Muscle of leg (tissue), 11 donors: ENCODE data around the gene C4orf33. TPM values are rescaled to one million over a fixed set of nuclear protein-coding genes. Genes with fewer than 3 reads are reported as not detected.
A peak's percentile ranks its signal among the peaks of the same experiment; 100 is the strongest.

Experiments used
- DNase-seq: peaks from one replicate; pipeline ENCODE4 v3.0.0; 2013
- H3K27ac ChIP-seq: one replicate; pipeline ENCODE4 v1.5.1; 2013; ENCODE audit warnings: mild to moderate bottlenecking, low read length, control low read depth
- H3K27me3 ChIP-seq: one replicate; pipeline ENCODE4 v1.6.1; 2013; ENCODE audit warnings: low read length; ENCODE audit not compliant: control insufficient read depth, insufficient read depth
- H3K36me3 ChIP-seq: one replicate; pipeline ENCODE4 v1.6.1; 2013; ENCODE audit warnings: low read length; ENCODE audit not compliant: control insufficient read depth, insufficient read depth
- H3K4me1 ChIP-seq: one replicate; pipeline ENCODE4 v1.6.1; 2013; ENCODE audit warnings: low read length; ENCODE audit not compliant: control insufficient read depth, insufficient read depth
- H3K4me3 ChIP-seq: one replicate; pipeline ENCODE4 v1.5.1; 2013; ENCODE audit warnings: low read length, control low read depth
- H3K9me3 ChIP-seq: replicated peaks from 2 replicates; pipeline ENCODE4 v1.6.1; 2013; ENCODE audit warnings: low read depth, low read length; ENCODE audit not compliant: control insufficient read depth
- WGBS: methylation state at CpG from one replicate; pipeline ENCODE4 v1.1.5; 2013; ENCODE audit warnings: missing lambda C conversion rate; ENCODE audit not compliant: insufficient coverage; 5-methylcytosine and 5-hydroxymethylcytosine counted together
- polyA plus RNA-seq, 8 donors: library from polyadenylated mRNA; unstranded; fragments of 120-200 nt; gene quantifications; one replicate each; pipeline versions ENCODE4 v1.2.1 to v1.2.3, GENCODE V29; 2013; ENCODE audit warnings: inconsistent platforms in 1 of 8, low replicate concordance in 1 of 8; ENCODE audit not compliant: insufficient read length in 8 of 8, insufficient read depth in 1 of 8
- total RNA-seq: library from RNA; stranded (reverse); fragments of 120-200 nt; gene quantifications from one replicate; pipeline ENCODE4 v1.2.4, GENCODE V29; 2013

Gene C4orf33
- total and polyA plus RNA-seq, 9 donors, result 4.4 to 8.8 (median 6.4) TPM

- H3K36me3 ChIP-seq, result no peaks in the 10 kb centered on the region
- H3K4me3 ChIP-seq, result no peak overlapping the region
- H3K9me3 ChIP-seq, result no peaks in the 10 kb centered on the region
- no peaks in the 10 kb centered on the region for H3K4me1 ChIP-seq
- no peak for DNase-seq
- no CpG with 5 or more reads among the region's 5 CpGs for WGBS
- H3K27ac ChIP-seq, result no peak overlapping the region
- no peaks in the 10 kb centered on the region for H3K27me3 ChIP-seq
Observed at GRCh38 chr4:129145222-129145730, 49.3 kb downstream of the C4orf33 start.

GRCh38 chr4:129146639-129147038 is 50.7 kb downstream of the C4orf33 start:
- no peaks in the 10 kb centered on the region for H3K9me3 ChIP-seq
- WGBS, result no CpG with 5 or more reads among the region's 2 CpGs
- no peak overlapping the region for H3K4me3 ChIP-seq
- no peak overlapping the region for H3K27ac ChIP-seq
- H3K36me3 ChIP-seq, result no peaks in the 10 kb centered on the region
- H3K27me3 ChIP-seq, result no peaks in the 10 kb centered on the region
- H3K4me1 ChIP-seq, result no peaks in the 10 kb centered on the region
- no peak for DNase-seq

- H3K27me3 ChIP-seq, result no peaks in the 10 kb centered on the region
- no peak for DNase-seq
- WGBS, result 60% methylated on average over 1 of the region's 2 CpGs
Observed at GRCh38 chr4:129148892-129149291, 52.9 kb downstream of the C4orf33 start.

GRCh38 chr4:129149906-129150305 is 54.0 kb downstream of the C4orf33 start:
- Histone ChIP-seq H3K4me1 (no peaks in the 10 kb centered on the region), H3K4me3 (no peak overlapping the region), H3K9me3 (no peaks in the 10 kb centered on the region), H3K27ac (no peak overlapping the region), H3K36me3 (no peaks in the 10 kb centered on the region), H3K27me3 (no peaks in the 10 kb centered on the region)
- no CpG with 5 or more reads among the region's 1 CpG for WGBS
- DNase-seq, result peak; percentile 55

More at GRCh38 chr4:129148892-129149291, 52.9 kb downstream of the C4orf33 start:
- Histone ChIP-seq H3K27ac (no peak overlapping the region), H3K4me3 (no peak overlapping the region), H3K36me3 (no peaks in the 10 kb centered on the region), H3K4me1 (no peaks in the 10 kb centered on the region), H3K9me3 (no peaks in the 10 kb centered on the region)

GRCh38 chr4:129152350-129152749 is 56.4 kb downstream of the C4orf33 start:
- Histone ChIP-seq H3K27me3 (no peaks in the 10 kb centered on the region), H3K9me3 (no peaks in the 10 kb centered on the region), H3K4me1 (no peaks in the 10 kb centered on the region), H3K4me3 (no peak overlapping the region), H3K27ac (no peak overlapping the region), H3K36me3 (no peaks in the 10 kb centered on the region)
- WGBS, result no CpG with 5 or more reads among the region's 2 CpGs
- DNase-seq, result no peak

- Histone ChIP-seq H3K27me3 (no peaks in the 10 kb centered on the region), H3K4me3 (no peak overlapping the region), H3K27ac (no peak overlapping the region), H3K9me3 (peaks cover 2% of the 10 kb centered on the region), H3K4me1 (no peaks in the 10 kb centered on the region), H3K36me3 (no peaks in the 10 kb centered on the region)
- no peak for DNase-seq
- WGBS, result no CpG with 5 or more reads among the region's 1 CpG
Observed at GRCh38 chr4:129153700-129154099, 57.7 kb downstream of the C4orf33 start.

GRCh38 chr4:129162450-129162849 is 66.5 kb downstream of the C4orf33 start:
- no peak overlapping the region for H3K27ac ChIP-seq
- no peaks in the 10 kb centered on the region for H3K36me3 ChIP-seq
- DNase-seq, result no peak
- no peaks in the 10 kb centered on the region for H3K4me1 ChIP-seq
- no peaks in the 10 kb centered on the region for H3K27me3 ChIP-seq
- no peak overlapping the region for H3K4me3 ChIP-seq
- H3K9me3 ChIP-seq, result peaks cover 1% of the 10 kb centered on the region

- H3K4me1 ChIP-seq, result no peaks in the 10 kb centered on the region
- H3K36me3 ChIP-seq, result no peaks in the 10 kb centered on the region
- WGBS, result no CpG with 5 or more reads among the region's 3 CpGs
- H3K27me3 ChIP-seq, result no peaks in the 10 kb centered on the region
- H3K27ac ChIP-seq, result no peak overlapping the region
- no peak overlapping the region for H3K4me3 ChIP-seq
- no peaks in the 10 kb centered on the region for H3K9me3 ChIP-seq
- no peak for DNase-seq
Observed at GRCh38 chr4:129163427-129163826, 67.5 kb downstream of the C4orf33 start.

GRCh38 chr4:129164243-129164642 is 68.3 kb downstream of the C4orf33 start:
- H3K9me3 ChIP-seq, result no peaks in the 10 kb centered on the region
- H3K4me1 ChIP-seq, result no peaks in the 10 kb centered on the region
- no peak for DNase-seq
- H3K27me3 ChIP-seq, result no peaks in the 10 kb centered on the region
- H3K27ac ChIP-seq, result no peak overlapping the region
- no CpG with 5 or more reads among the region's 3 CpGs for WGBS
- H3K36me3 ChIP-seq, result no peaks in the 10 kb centered on the region
- no peak overlapping the region for H3K4me3 ChIP-seq
